ENCODE results near the gene SHOC2.
A peak's percentile ranks its signal among the peaks of the same experiment; 100 is the strongest.

SHOC2 gene

DNA sequence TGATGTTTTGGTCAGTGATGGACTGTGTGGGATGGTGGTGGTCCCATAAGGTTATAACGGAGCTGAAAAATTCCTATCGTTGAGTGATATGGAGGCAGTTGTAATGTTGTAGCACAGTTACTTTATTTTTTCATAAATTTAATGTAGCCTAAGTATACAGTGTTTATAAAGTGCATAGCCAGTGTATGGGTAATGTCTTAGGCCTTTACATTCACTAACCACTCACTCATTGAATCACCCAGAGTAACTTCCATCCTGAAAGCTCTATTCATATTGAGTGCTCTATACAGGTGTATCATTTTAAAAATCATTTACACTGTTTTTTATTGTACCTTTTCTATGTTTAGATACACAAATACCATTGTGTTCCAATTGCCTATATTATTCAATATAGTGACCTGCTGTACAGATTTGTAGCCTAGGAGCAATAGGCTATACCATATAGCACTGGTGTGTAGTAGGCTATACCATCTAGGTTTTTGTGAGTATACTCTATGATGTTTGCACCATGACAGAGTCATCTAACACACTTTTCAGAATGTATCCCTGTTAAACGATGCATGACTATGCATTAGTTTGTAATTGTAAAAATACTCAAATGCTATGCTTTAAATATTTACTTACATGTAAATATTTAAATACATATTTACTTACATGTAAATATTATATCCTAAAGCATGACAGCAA lies 26.7 kb upstream of the SHOC2 start:
- TF ChIP-seq NFIC (IDR thresholded peaks at IDR 0.05) (no peak), CEBPB (IDR thresholded peaks at IDR 0.05) (no peak), TAF1 (IDR thresholded peaks at IDR 0.05; ENCODE audit: low read depth) (no peak), TCF12 (IDR thresholded peaks at IDR 0.05; ENCODE audit: low read depth) (no peak), EGR1 (IDR thresholded peaks at IDR 0.05) (no peak), EP300 (IDR thresholded peaks at IDR 0.05; ENCODE audit: borderline replicate concordance) (no peak), YY1 (IDR thresholded peaks at IDR 0.05; ENCODE audit: low read depth) (no peak), REST (IDR thresholded peaks at IDR 0.05; ENCODE audit: low read depth) (no peak), TEAD4 (IDR thresholded peaks at IDR 0.05) (no peak), ZBTB7A (IDR thresholded peaks at IDR 0.05; ENCODE audit: low read depth) (no peak), FOXM1 (IDR thresholded peaks at IDR 0.05; ENCODE audit: borderline replicate concordance, low read depth) (no peak)

GRCh38 chr10:110893559-110894179 lies 25.7 kb upstream of the SHOC2 start:
- no peak for TF ChIP-seq YY1 (IDR thresholded peaks at IDR 0.05; ENCODE audit: low read depth)
- no peak for TF ChIP-seq ZBTB7A (IDR thresholded peaks at IDR 0.05; ENCODE audit: low read depth)
- TF ChIP-seq RAD21 (IDR thresholded peaks at IDR 0.05; ENCODE audit: low read depth): peak; percentile 68
- TF ChIP-seq, protein P1, sequence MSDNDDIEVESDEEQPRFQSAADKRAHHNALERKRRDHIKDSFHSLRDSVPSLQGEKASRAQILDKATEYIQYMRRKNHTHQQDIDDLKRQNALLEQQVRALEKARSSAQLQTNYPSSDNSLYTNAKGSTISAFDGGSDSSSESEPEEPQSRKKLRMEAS (IDR thresholded peaks at IDR 0.05): no peak
- TF ChIP-seq EP300 (IDR thresholded peaks at IDR 0.05; ENCODE audit: borderline replicate concordance): no peak
- no peak for TF ChIP-seq FOXM1 (IDR thresholded peaks at IDR 0.05; ENCODE audit: borderline replicate concordance, low read depth)

DNA sequence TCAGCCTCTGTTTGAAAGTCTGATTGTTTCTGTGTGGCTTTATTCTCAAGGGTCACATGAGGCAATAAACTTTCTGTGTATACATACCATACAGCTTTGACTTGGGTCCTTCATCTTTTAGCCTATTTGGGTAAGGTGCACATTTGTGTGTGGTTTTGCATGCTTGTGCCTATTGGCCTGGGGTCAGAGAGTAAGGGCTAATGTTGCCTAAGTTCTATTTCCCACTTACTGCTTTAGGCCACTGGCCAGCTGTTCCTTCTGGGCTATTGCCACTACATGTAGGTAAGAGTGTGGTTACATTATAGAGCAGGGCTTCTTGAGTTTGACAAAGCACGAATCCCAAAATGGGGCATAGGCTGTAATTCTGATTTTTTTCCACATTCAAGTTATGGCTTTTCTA lies 22.2 kb upstream of the SHOC2 start:
- TF ChIP-seq NFIC (IDR thresholded peaks at IDR 0.05) (no peak), TCF12 (IDR thresholded peaks at IDR 0.05; ENCODE audit: low read depth) (no peak), CEBPB (IDR thresholded peaks at IDR 0.05) (no peak), ZBTB7A (IDR thresholded peaks at IDR 0.05; ENCODE audit: low read depth) (no peak), YY1 (IDR thresholded peaks at IDR 0.05; ENCODE audit: low read depth) (no peak), TAF1 (IDR thresholded peaks at IDR 0.05; ENCODE audit: low read depth) (no peak), EP300 (IDR thresholded peaks at IDR 0.05; ENCODE audit: borderline replicate concordance) (no peak), TEAD4 (IDR thresholded peaks at IDR 0.05) (no peak), RAD21 (IDR thresholded peaks at IDR 0.05; ENCODE audit: low read depth) (no peak), REST (IDR thresholded peaks at IDR 0.05; ENCODE audit: low read depth) (no peak), EGR1 (IDR thresholded peaks at IDR 0.05) (no peak), CREB1 (IDR thresholded peaks at IDR 0.05; ENCODE audit: low read depth) (no peak), USF1 (IDR thresholded peaks at IDR 0.05) (no peak), FOXM1 (IDR thresholded peaks at IDR 0.05; ENCODE audit: borderline replicate concordance, low read depth) (no peak)
- TF ChIP-seq, protein P1 (IDR thresholded peaks at IDR 0.05): no peak

- TF ChIP-seq TAF1 (IDR thresholded peaks at IDR 0.05; ENCODE audit: low read depth) (no peak), EP300 (IDR thresholded peaks at IDR 0.05; ENCODE audit: borderline replicate concordance) (no peak), NFIC (IDR thresholded peaks at IDR 0.05) (no peak), TEAD4 (IDR thresholded peaks at IDR 0.05) (no peak), YY1 (IDR thresholded peaks at IDR 0.05; ENCODE audit: low read depth) (no peak), REST (IDR thresholded peaks at IDR 0.05; ENCODE audit: low read depth) (no peak)
Measured at GRCh38 chr10:110898391-110898790, 21.0 kb upstream of the SHOC2 start.

DNA sequence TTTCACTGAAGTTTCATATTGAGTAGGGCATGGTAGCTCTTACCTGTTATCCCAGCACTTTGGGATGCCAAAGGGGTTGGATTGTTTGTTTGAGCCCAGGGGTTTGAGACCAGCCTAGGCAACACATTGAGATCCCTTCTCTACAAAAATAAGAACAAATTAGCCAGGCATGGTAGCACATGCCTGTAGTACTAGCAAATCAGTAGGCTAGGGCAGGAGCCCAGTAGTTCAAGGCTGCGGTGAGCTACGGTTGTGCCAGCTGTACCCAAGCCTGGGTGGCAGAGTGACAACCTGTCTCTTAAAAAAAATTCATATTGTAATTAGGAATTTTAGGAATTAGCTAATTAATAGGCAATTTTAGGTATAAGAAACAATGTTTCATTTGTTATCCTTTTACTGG lies 18.4 kb upstream of the SHOC2 start:
- no peak for TF ChIP-seq ZBTB7A (IDR thresholded peaks at IDR 0.05; ENCODE audit: low read depth)

Data from Ishikawa (cell line).